ENCODE measurements around the gene GPI.

DNA sequence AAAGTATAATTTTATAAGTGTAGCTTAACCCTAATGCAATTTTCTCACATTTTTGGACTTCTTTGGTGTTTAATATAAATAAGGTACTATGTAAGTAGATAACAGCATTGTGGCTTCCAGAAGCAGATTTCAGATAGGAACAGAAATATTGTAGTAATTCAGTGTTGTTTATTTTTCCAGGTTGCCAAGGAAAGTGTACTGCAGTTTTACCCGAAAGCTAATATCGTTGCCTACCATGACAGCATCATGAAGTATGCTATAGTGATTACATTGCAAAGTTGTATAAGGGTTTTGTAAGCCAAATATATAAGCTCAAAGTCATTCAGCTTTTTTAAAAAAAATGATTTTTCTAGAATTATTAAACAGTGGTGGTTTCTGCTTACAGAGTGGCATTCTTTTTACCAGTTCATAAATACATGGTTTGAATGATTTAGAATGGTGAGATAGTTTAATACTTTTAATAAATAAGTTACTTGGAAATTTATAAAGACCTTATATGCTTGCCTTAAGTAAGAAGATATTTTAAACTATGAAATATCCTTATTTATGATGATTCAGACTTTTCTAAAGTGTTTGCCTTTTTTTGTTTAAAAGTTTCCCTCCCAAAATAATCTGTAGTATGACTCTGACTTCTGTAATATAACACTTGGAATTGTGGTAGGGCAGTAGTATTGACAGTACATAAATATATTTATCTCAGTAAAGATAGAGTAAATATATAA lies 66.8 kb downstream of the GPI start:
- TF ChIP-seq POLR2A (IDR thresholded peaks at IDR 0.05; ENCODE audit: low read depth, low read length) (no peak), POLR2AphosphoS5 (IDR thresholded peaks at IDR 0.05; ENCODE audit: low read depth, low read length) (no peak)

All from GM12891 (cell line).